Tibial nerve (tissue), 4 donors: ENCODE measurements around the gene PIMREG. TPM values are rescaled to one million over a fixed set of nuclear protein-coding genes. Genes with fewer than 3 reads are reported as not detected.

Source experiments
- DNase-seq, 2 donors: peaks; one replicate each; pipeline ENCODE4 v3.0.0-alpha.2; 2019; ENCODE audit warnings: low spot score in 2 of 2
- H3K27ac ChIP-seq, 4 donors: fragments of 200-600 bp; sonication (generic) in 3 of 4; one replicate each; pipeline ENCODE4 v1.5.1; 2017 to 2019; ENCODE audit warnings: mild to moderate bottlenecking in 1 of 4
- H3K27me3 ChIP-seq, 2 donors: fragments of 200-600 bp; sonication (generic) in 1 of 2; one replicate each; pipeline versions ENCODE4 v1.5.1 to v1.6.0; 2017 to 2019
- H3K36me3 ChIP-seq, 3 donors: fragments of 200-600 bp; sonication (generic); one replicate each; pipeline ENCODE4 v1.5.1; 2018 to 2019
- H3K4me1 ChIP-seq, 4 donors: fragments of 200-600 bp; sonication (generic) in 3 of 4; one replicate each; pipeline ENCODE4 v1.5.1; 2017 to 2019
- H3K4me3 ChIP-seq, 4 donors: fragments of 200-600 bp; sonication (generic) in 3 of 4; one replicate each; pipeline ENCODE4 v1.5.1; 2017 to 2019; ENCODE audit warnings: mild to moderate bottlenecking in 1 of 4, moderate library complexity in 1 of 4
- H3K9me3 ChIP-seq, 4 donors: fragments of 200-600 bp; sonication (generic) in 3 of 4; one replicate each; pipeline ENCODE4 v1.5.1; 2017 to 2019
- CTCF ChIP-seq, 5 experiments: fragments of 200-600 bp in 3 of 5; fragments of 450-650 bp in 2 of 5; sonication (generic) in 3 of 5; IDR thresholded peaks; one replicate each; pipeline ENCODE4 v1.5.1; 2016 to 2019; ENCODE audit warnings: antibody characterized with exemption in 5 of 5, mild to moderate bottlenecking in 3 of 5, moderate library complexity in 2 of 5
- EP300 ChIP-seq, 2 donors: sonication (generic); formaldehyde crosslinking; IDR thresholded peaks; one replicate each; pipeline ENCODE4 v1.6.1; 2017; ENCODE audit warnings: antibody characterized with exemption in 2 of 2, mild to moderate bottlenecking in 1 of 2
- POLR2A ChIP-seq, 2 donors: fragments of 450-650 bp; IDR thresholded peaks; one replicate each; pipeline ENCODE4 v1.6.1; 2017; ENCODE audit warnings: antibody characterized with exemption in 2 of 2, mild to moderate bottlenecking in 2 of 2, moderate library complexity in 2 of 2
- WGBS, 2 donors: methylation state at CpG; one replicate each; pipeline ENCODE4 v1.1.5; 2018; 5-methylcytosine and 5-hydroxymethylcytosine counted together
- total RNA-seq, 4 donors: library from RNA; depleted of rRNA; stranded (reverse); fragments of >200 nt; gene quantifications; one replicate each; pipeline ENCODE4 v1.1.0, GENCODE V29; 2016

The PIMREG gene
- total RNA-seq, 4 donors from 2014 or later, result 0.42 to 0.59 TPM; not detected in 2

GRCh38 chr17:6437956-6438355 lies 6.3 kb upstream of the PIMREG start:
- Histone ChIP-seq H3K36me3 (no peaks in the 10 kb centered on the region), H3K4me3 (no peak overlapping the region), H3K4me1 (no peaks in the 10 kb centered on the region), H3K27ac (no peak overlapping the region), H3K9me3 (no peaks in the 10 kb centered on the region), H3K27me3 (peaks cover 0 to 46% of the 10 kb centered on the region in 2 donors)
- TF ChIP-seq EP300 (IDR thresholded peaks at IDR 0.05) (no peak), CTCF (IDR thresholded peaks at IDR 0.05) (no peak), POLR2A (IDR thresholded peaks at IDR 0.05) (no peak)
- WGBS, 2 donors, result 55 to 57% methylated on average over 3 of the region's 3 CpGs
- DNase-seq, result no peak

GRCh38 chr17:6439951-6440350 lies 4.3 kb upstream of the PIMREG start:
- Histone ChIP-seq H3K36me3 (no peaks in the 10 kb centered on the region), H3K9me3 (no peaks in the 10 kb centered on the region), H3K4me1 (peaks cover 0 to 20% (median 4%) of the 10 kb centered on the region in 4 donors), H3K4me3 (no peak overlapping the region), H3K27ac (no peak overlapping the region), H3K27me3 (peaks cover 0 to 47% of the 10 kb centered on the region in 2 donors)
- no peak for TF ChIP-seq POLR2A (IDR thresholded peaks at IDR 0.05)
- TF ChIP-seq CTCF (IDR thresholded peaks at IDR 0.05), result no peak
- no peak for TF ChIP-seq EP300 (IDR thresholded peaks at IDR 0.05)
- DNase-seq, result no peak
- WGBS, 2 donors, result 23 to 31% methylated on average over 4 of the region's 4 CpGs

DNA sequence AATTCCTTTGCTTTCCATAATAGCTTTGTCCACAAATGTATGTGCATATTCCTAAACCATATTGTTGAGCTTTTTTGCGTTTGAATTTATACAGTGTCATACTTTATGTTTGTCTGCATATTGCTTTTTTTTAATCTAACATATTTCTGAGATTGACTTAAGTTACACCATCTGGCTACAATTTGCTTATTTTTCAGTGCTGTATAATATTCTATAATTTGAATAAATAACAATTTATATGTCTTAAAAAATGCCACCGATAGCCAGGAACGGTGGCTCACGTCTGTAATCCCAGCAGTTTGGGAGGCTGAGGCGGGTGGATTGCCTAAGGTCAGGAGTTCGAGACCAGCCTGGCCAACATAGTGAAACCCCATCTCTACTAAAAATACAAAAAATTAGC lies 1.5 kb upstream of the PIMREG start:
- no peak overlapping the region for H3K27ac ChIP-seq
- peaks cover 0 to 31% of the 10 kb centered on the region in 2 donors for H3K27me3 ChIP-seq
- H3K4me3 ChIP-seq, result no peak overlapping the region
- peaks cover 0 to 20% (median 4%) of the 10 kb centered on the region in 4 donors for H3K4me1 ChIP-seq
- no peaks in the 10 kb centered on the region for H3K36me3 ChIP-seq
- TF ChIP-seq CTCF (IDR thresholded peaks at IDR 0.05) (no peak), POLR2A (IDR thresholded peaks at IDR 0.05) (no peak), EP300 (IDR thresholded peaks at IDR 0.05) (no peak)
- 63 to 83% methylated on average over 6 of the region's 6 CpGs for WGBS, 2 donors
- no peaks in the 10 kb centered on the region for H3K9me3 ChIP-seq
- no peak for DNase-seq

GRCh38 chr17:6444571-6445335 lies 498 bp downstream of the PIMREG start:
- DNase-seq, result no peak
- Histone ChIP-seq H3K9me3 (no peaks in the 10 kb centered on the region), H3K4me3 (peak overlapping the region; percentile 30 to 68 (median 53)), H3K27ac (no peak overlapping the region), H3K27me3 (peaks cover 0 to 23% of the 10 kb centered on the region in 2 donors), H3K4me1 (peaks cover 0 to 20% (median 4%) of the 10 kb centered on the region in 4 donors), H3K36me3 (no peaks in the 10 kb centered on the region)
- TF ChIP-seq CTCF (IDR thresholded peaks at IDR 0.05), result no peak
- TF ChIP-seq POLR2A (IDR thresholded peaks at IDR 0.05), result no peak
- no peak for TF ChIP-seq EP300 (IDR thresholded peaks at IDR 0.05)
- 24 to 27% methylated on average over 36 of the region's 36 CpGs for WGBS, 2 donors

DNA sequence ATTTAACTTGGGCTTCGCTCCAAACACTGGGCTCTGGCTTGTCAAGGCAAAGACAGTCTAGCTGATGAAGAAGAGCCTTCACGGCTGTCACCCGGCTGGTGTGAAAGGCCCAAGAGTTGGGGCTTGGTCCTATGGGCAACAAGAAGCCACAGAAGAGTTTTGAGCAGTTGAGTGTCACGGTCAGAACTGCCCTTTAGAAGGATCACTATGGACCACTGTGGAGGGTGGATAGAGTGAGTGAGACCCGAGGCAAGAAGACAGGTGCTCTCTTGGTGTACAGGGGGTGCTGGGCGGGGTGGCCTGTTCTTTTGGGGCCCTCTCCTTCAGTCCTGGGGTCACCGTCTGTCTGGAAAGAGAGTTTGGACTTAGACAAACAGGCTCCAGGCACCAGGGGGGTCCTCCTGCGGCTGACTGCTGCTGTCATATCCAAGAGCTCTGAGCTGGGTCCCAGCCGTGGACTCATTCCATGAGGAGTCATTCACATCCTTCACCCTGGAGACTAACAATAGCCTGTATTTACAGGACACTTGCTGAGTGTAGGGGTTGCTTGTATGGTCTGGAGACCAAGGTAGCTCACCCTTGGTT lies 2.4 kb downstream of the PIMREG start:
- 67 to 89% methylated on average over 9 of the region's 9 CpGs for WGBS, 2 donors
- Histone ChIP-seq H3K27ac (no peak overlapping the region), H3K4me3 (no peak overlapping the region), H3K36me3 (no peaks in the 10 kb centered on the region), H3K4me1 (peaks cover 0 to 24% (median 4%) of the 10 kb centered on the region in 4 donors), H3K9me3 (no peaks in the 10 kb centered on the region), H3K27me3 (peaks cover 0 to 12% of the 10 kb centered on the region in 2 donors)
- DNase-seq, result no peak
- TF ChIP-seq CTCF (IDR thresholded peaks at IDR 0.05) (no peak), POLR2A (IDR thresholded peaks at IDR 0.05) (no peak), EP300 (IDR thresholded peaks at IDR 0.05) (no peak)
